Duodenal mucosa (tissue), 2 donors: ENCODE measurements around the gene SACS.
A peak's percentile ranks its signal among the peaks of the same experiment; 100 is the strongest.

Experiments used
- H3K27ac ChIP-seq: one replicate; pipeline ENCODE4 v1.7.0; 2013; ENCODE audit warnings: low read depth, low read length
- H3K27me3 ChIP-seq, 2 donors: one replicate each; pipeline ENCODE4 v1.7.0; 2013; ENCODE audit warnings: low read length in 2 of 2, control low read depth in 1 of 2; ENCODE audit not compliant: insufficient read depth in 2 of 2, control insufficient read depth in 1 of 2
- H3K36me3 ChIP-seq, 2 donors: one replicate each; pipeline ENCODE4 v1.7.0; 2013; ENCODE audit warnings: low read length in 2 of 2, control low read depth in 1 of 2; ENCODE audit not compliant: insufficient read depth in 2 of 2, control insufficient read depth in 1 of 2
- H3K4me1 ChIP-seq, 2 donors: one replicate each; pipeline ENCODE4 v1.7.0; 2013; ENCODE audit warnings: low read length in 2 of 2, control low read depth in 1 of 2; ENCODE audit not compliant: insufficient read depth in 2 of 2, control insufficient read depth in 1 of 2
- H3K4me3 ChIP-seq, 2 donors: one replicate each; pipeline ENCODE4 v1.7.0; 2013; ENCODE audit warnings: low read length in 2 of 2, low read depth in 1 of 2
- H3K9ac ChIP-seq, 2 donors: one replicate each; pipeline ENCODE4 v1.7.0; 2013; ENCODE audit warnings: low read length in 2 of 2, low read depth in 1 of 2
- H3K9me3 ChIP-seq, 2 donors: one replicate each; pipeline ENCODE4 v1.7.0; 2013; ENCODE audit warnings: low read length in 2 of 2, control low read depth in 1 of 2; ENCODE audit not compliant: control insufficient read depth in 1 of 2

The SACS gene, protein sequence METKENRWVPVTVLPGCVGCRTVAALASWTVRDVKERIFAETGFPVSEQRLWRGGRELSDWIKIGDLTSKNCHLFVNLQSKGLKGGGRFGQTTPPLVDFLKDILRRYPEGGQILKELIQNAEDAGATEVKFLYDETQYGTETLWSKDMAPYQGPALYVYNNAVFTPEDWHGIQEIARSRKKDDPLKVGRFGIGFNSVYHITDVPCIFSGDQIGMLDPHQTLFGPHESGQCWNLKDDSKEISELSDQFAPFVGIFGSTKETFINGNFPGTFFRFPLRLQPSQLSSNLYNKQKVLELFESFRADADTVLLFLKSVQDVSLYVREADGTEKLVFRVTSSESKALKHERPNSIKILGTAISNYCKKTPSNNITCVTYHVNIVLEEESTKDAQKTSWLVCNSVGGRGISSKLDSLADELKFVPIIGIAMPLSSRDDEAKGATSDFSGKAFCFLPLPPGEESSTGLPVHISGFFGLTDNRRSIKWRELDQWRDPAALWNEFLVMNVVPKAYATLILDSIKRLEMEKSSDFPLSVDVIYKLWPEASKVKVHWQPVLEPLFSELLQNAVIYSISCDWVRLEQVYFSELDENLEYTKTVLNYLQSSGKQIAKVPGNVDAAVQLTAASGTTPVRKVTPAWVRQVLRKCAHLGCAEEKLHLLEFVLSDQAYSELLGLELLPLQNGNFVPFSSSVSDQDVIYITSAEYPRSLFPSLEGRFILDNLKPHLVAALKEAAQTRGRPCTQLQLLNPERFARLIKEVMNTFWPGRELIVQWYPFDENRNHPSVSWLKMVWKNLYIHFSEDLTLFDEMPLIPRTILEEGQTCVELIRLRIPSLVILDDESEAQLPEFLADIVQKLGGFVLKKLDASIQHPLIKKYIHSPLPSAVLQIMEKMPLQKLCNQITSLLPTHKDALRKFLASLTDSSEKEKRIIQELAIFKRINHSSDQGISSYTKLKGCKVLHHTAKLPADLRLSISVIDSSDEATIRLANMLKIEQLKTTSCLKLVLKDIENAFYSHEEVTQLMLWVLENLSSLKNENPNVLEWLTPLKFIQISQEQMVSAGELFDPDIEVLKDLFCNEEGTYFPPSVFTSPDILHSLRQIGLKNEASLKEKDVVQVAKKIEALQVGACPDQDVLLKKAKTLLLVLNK (N-terminal part only)

DNA sequence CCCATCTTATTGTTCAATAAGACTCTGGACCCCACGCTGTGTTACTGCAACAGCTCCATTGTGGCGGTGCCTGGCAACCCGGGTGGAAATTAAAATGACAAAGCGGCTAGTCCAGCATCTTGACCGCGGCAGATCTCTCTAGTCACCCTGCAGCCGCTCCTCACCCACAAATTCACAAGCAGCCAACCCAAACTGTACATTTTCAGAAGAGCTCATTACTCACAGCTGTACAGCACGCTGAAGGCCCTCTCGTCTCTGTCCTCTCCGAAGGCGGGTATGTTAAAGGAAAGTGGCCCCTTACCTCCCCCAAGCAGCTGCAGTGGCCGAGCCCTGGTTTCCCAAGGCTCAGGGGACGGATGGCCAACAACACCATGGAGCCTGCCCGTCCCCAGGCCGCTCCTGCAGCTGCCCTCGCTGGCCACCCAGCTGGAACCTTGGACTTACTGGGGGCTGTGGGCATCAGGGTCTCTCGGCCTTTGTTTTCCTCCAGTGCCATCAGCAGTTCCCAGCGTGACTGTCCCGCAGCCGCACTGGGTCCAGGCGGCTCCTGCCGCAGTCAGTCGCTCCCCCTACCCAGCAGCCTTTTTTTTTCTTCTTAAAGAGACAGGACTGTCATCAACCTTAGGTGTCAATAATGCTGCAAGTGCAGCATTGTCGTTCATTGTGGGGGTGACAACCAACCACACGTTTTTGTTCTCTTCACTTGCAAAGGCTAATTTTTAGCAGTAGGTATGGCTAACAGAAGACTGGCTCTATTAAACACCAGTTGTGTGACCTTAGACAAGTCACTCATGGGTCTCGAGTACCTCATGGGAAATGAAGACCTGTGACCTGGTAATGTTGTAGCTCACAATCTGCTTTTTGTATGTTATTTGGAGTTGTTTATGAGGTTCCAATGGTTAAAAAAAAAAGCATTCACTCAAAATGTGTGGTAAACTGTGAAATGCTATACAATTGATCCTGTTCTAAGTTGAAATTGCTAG, at the start of gene SACS:
SACS (minus strand) TSS at position 532 of the 983 bp plus-strand sequence. CDS start 22,463 bp downstream, outside the sequence.
- Histone ChIP-seq H3K27ac (no peak within 1 kb of the TSS), H3K36me3 (no peaks in the 10 kb centered on the region), H3K27me3 (peaks cover 0 to 16% of the 10 kb centered on the region in 2 donors), H3K4me3 (peak within 1 kb of the TSS; percentile 52), H3K9me3 (no peaks in the 10 kb centered on the region), H3K4me1 (no peaks in the 10 kb centered on the region), H3K9ac (no peak within 1 kb of the TSS)

DNA sequence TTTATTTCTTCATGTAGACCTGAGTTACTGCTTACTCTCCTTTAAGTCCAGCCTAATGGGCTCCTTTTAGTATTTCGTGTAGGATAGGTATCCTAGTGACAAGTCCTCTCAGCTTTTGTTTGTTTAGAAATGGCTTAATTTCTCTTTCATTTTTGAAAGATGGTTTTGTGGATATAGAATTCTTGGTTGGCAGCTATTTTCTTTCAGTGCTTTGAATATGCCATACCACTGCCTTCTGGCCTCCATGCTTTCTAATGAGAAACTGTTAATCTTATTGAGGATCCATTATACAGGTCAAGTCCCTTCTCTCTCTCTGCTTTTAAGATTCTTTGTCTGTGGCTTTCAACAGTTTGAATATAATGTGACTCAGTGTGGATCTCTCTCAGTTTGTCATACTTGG, 46.8 kb upstream of the SACS start:
- Histone ChIP-seq H3K9me3 (peaks cover 0 to 11% of the 10 kb centered on the region in 2 donors), H3K27me3 (no peaks in the 10 kb centered on the region), H3K36me3 (no peaks in the 10 kb centered on the region), H3K4me1 (no peaks in the 10 kb centered on the region), H3K4me3 (no peak overlapping the region), H3K27ac (no peak overlapping the region), H3K9ac (no peak overlapping the region)

DNA sequence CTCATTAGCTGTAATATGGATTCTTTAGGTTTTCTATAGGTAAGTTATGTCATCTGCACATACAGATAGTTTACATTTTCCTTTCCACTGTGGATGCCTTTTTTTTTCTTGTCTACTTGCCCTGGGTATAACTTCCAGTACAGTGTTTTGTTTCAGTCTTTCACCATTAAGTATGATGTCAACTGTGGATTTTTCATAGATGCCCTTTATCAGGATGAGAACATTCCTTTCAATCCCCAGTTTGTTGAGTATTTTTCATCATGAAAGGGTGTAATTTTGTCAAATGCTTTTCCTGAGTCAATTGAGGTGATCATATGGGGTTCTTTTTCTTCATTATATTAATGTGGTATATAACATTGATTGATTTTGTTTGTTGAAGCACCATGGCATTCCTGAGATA, 43.6 kb upstream of the SACS start:
- H3K27me3 ChIP-seq, result no peaks in the 10 kb centered on the region
- H3K27ac ChIP-seq, result no peak overlapping the region

DNA sequence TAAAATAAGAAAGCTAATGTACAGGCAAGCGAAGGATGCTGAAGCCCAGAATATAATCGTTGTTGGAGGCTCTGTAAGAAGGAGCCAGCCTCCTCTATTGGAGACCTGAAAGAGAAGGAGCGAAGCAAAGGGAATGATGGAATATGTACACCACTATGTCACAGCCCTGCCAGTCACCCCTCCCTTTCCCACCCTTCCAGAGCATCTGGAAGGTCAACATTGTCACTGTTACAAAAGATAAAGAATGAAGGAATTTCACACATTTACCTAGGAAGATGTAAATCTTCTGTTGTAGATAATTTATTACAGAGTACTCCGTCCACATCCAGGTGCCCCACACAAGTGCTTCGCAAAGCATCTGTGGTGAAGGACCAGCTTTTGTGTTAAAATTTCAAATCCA, 39.7 kb upstream of the SACS start:
- no peak overlapping the region for H3K4me3 ChIP-seq
- no peak overlapping the region for H3K9ac ChIP-seq
- H3K9me3 ChIP-seq, result no peaks in the 10 kb centered on the region
- H3K36me3 ChIP-seq, result no peaks in the 10 kb centered on the region
- no peaks in the 10 kb centered on the region for H3K4me1 ChIP-seq
- no peaks in the 10 kb centered on the region for H3K27me3 ChIP-seq
- H3K27ac ChIP-seq, result no peak overlapping the region

More for the DNA sequence above, 43.6 kb upstream of the SACS start:
- no peaks in the 10 kb centered on the region for H3K4me1 ChIP-seq
- H3K9ac ChIP-seq, result no peak overlapping the region
- no peak overlapping the region for H3K4me3 ChIP-seq
- no peaks in the 10 kb centered on the region for H3K36me3 ChIP-seq
- peaks cover 0 to 11% of the 10 kb centered on the region in 2 donors for H3K9me3 ChIP-seq

DNA sequence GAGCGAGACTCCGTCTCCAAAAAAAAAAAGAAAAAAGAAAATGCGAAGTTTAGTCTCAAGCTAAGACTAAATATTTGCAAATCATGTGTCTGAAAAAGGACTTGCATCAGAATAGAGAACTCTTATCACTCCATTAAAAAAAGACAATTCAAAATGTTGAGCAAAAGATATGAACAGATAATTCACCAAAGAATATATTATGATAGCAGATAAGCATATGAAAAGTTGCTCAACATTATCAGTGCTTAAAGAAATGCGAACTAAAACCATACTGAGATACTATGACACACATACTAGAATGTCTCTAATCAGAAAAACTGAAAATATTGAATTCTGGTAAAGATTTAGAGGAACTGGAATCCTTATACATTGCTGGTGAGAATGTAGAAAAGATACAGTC, 38.7 kb upstream of the SACS start:
- no peaks in the 10 kb centered on the region for H3K27me3 ChIP-seq
- no peak overlapping the region for H3K27ac ChIP-seq
- H3K9ac ChIP-seq, result no peak overlapping the region
- no peaks in the 10 kb centered on the region for H3K36me3 ChIP-seq
- H3K4me3 ChIP-seq, result no peak overlapping the region
- H3K4me1 ChIP-seq, result peaks cover 0 to under 1% of the 10 kb centered on the region in 2 donors
- no peaks in the 10 kb centered on the region for H3K9me3 ChIP-seq

DNA sequence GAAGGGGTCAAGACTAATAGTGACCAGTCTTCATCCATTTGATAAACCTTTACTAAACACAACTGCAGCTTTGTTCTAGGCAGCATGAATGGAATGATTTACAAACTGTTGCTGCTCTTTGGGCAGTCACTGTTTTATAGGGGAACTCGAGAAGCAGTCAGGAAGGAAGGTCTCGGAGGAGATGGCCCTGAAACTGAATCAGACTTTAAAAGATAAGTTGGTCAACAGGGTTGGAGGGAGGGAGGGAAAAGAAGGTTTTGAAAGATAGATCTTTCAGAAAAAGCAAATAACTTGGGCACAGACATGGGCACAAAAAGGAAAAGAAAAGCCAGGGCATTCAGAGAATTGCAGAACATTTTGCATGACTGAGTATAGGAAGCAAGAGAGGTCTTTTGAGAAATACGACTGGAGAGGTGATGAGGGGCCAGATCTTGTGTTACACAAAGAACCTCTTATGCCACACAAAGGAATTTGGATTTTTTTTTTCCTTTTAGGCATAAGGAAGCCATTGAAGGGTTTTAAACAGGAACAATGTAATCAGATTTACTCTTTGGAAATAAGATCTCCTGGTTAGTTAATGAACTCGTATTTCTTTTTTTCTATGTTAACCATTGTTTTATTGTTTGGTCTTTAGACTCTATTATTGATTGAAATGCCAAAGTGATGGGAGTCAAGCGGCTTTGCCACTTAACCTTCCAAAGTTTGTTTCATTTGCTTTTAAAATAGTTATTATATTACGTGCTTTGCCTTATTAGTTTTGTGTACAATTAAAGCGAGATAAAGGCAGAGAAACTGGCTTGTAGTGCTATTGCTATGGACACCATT, 37.5 kb upstream of the SACS start:
- no peaks in the 10 kb centered on the region for H3K27me3 ChIP-seq
- H3K27ac ChIP-seq, result no peak overlapping the region
- no peak overlapping the region for H3K9ac ChIP-seq
- no peak overlapping the region for H3K4me3 ChIP-seq
- no peaks in the 10 kb centered on the region for H3K36me3 ChIP-seq
- H3K4me1 ChIP-seq, result peaks cover 2 to 4% of the 10 kb centered on the region in 2 donors
- no peaks in the 10 kb centered on the region for H3K9me3 ChIP-seq

DNA sequence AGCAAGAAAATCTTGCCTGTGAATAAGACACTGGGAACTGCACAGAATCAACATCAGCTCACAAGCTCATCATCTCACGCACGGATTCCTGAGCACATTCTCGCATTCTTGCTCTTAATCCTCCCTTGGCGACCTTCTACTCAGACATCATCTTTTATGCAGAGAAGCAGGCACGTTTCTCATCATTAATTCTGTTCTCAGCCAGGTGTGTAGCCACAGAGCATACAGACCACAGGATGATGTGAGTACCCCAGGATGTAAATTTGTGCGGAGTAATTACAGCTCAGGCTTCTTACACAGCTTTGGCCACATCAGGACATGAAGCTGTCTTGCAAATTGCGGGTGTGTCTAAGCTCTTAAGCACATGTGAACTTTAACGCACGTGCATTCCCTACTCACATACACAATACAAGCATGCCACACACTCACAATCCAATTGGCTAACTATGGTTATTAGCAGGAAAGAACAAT, 36.5 kb upstream of the SACS start:
- Histone ChIP-seq H3K9me3 (no peaks in the 10 kb centered on the region), H3K4me1 (peaks cover 4 to 5% of the 10 kb centered on the region in 2 donors), H3K36me3 (no peaks in the 10 kb centered on the region), H3K27ac (no peak overlapping the region), H3K27me3 (no peaks in the 10 kb centered on the region), H3K4me3 (no peak overlapping the region), H3K9ac (no peak overlapping the region)

DNA sequence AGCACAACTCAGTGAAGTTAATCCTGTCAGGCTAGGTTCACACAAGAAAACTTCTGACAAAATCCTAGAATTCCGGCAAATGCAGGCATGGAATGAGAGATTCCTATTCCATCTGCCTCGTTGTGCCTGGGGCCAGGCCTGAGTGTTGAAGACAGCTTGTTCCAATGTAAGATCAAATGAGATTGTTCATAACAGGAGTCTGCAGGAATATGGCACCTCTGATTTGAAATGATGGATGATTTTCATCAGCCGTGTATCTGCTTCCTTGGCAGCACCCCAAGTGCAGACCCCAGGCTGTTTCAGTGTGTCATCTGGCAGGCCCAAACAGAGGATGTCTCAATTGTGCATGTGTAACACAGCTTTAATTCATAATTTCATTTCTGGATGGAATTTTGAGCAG, 35.3 kb upstream of the SACS start:
- no peak overlapping the region for H3K4me3 ChIP-seq
- H3K9ac ChIP-seq, result no peak overlapping the region
- H3K4me1 ChIP-seq, result peaks cover 4 to 5% of the 10 kb centered on the region in 2 donors
- H3K36me3 ChIP-seq, result no peaks in the 10 kb centered on the region
- no peaks in the 10 kb centered on the region for H3K9me3 ChIP-seq
- no peaks in the 10 kb centered on the region for H3K27me3 ChIP-seq
- no peak overlapping the region for H3K27ac ChIP-seq

DNA sequence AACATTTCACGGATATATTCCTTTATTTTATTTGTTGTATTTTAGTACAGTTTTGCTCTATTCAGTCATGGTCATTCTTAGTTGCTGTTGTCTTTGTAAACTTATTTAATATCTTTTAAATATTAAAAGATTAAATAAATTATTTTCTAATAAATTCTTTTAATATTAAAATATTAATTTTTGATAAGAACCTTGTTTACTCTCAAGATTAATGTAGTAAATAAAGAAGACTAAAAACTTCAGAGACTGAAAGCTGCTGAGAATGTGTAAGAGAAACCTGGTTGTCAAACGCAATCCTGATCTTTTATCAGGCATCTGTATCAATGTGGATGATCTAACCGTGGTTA, 34.4 kb upstream of the SACS start:
- Histone ChIP-seq H3K9me3 (no peaks in the 10 kb centered on the region), H3K9ac (no peak overlapping the region), H3K27ac (no peak overlapping the region), H3K27me3 (no peaks in the 10 kb centered on the region), H3K4me1 (peaks cover 4 to 5% of the 10 kb centered on the region in 2 donors), H3K36me3 (no peaks in the 10 kb centered on the region), H3K4me3 (no peak overlapping the region)
